Measurements from ENCODE around the gene SRRM1.
"Not testable (repeated sequence)": the region's sequence is repeated elsewhere in the genome, so short reads cannot be mapped to it uniquely, and the experiment has no call there.

The SRRM1 gene

GRCh38 chr1:24714859-24715520 is 71.9 kb downstream of the SRRM1 start:
- H3K4me3 Mint-ChIP-seq, result no peak overlapping the region
- DNase-seq, result no peak
- no peaks in the 10 kb centered on the region for H3K9me3 Mint-ChIP-seq

GRCh38 chr1:24715658-24716057 is 72.6 kb downstream of the SRRM1 start:
- no peaks in the 10 kb centered on the region for H3K9me3 Mint-ChIP-seq
- no peak for ATAC-seq
- no peaks in the 10 kb centered on the region for H3K27me3 Mint-ChIP-seq
- DNase-seq, result no peak
- H3K4me3 Mint-ChIP-seq, result no peak overlapping the region
- peaks cover 9% of the 10 kb centered on the region for H3K4me1 Mint-ChIP-seq
- H3K27ac Mint-ChIP-seq, result no peak overlapping the region

More at GRCh38 chr1:24714859-24715520, 71.9 kb downstream of the SRRM1 start:
- Mint-ChIP-seq H3K27ac (peak overlapping the region in 1 of 2 donors; percentile 13), H3K4me1 (peaks cover 9% of the 10 kb centered on the region), H3K27me3 (no peaks in the 10 kb centered on the region)
- ATAC-seq, result peak; percentile 55

GRCh38 chr1:24717887-24718650 is 75.0 kb downstream of the SRRM1 start:
- no peak overlapping the region for H3K27ac Mint-ChIP-seq
- no peaks in the 10 kb centered on the region for H3K27me3 Mint-ChIP-seq
- peaks cover 15% of the 10 kb centered on the region for H3K4me1 Mint-ChIP-seq
- no peaks in the 10 kb centered on the region for H3K9me3 Mint-ChIP-seq
- ATAC-seq (no peak), DNase-seq (no peak)
- H3K4me3 Mint-ChIP-seq, result no peak overlapping the region

GRCh38 chr1:24720152-24720551 is 77.0 kb downstream of the SRRM1 start:
- Mint-ChIP-seq H3K4me1 (peaks cover 8% of the 10 kb centered on the region), H3K9me3 (no peaks in the 10 kb centered on the region), H3K27ac (no peak overlapping the region), H3K4me3 (no peak overlapping the region), H3K27me3 (no peaks in the 10 kb centered on the region)
- DNase-seq (no peak), ATAC-seq (no peak)

GRCh38 chr1:24721533-24721932 is 78.4 kb downstream of the SRRM1 start:
- no peak overlapping the region for H3K4me3 Mint-ChIP-seq
- H3K27ac Mint-ChIP-seq, result no peak overlapping the region
- peaks cover 6% of the 10 kb centered on the region for H3K4me1 Mint-ChIP-seq
- DNase-seq (no peak), ATAC-seq (no peak)
- H3K27me3 Mint-ChIP-seq, result no peaks in the 10 kb centered on the region
- H3K9me3 Mint-ChIP-seq, result no peaks in the 10 kb centered on the region

- peak overlapping the region; percentile 57 to 65 for H3K4me3 Mint-ChIP-seq
- H3K27ac Mint-ChIP-seq, result peak overlapping the region in 1 of 2 donors; percentile 52
- ATAC-seq, DNase-seq, H3K9me3 Mint-ChIP-seq, H3K4me1 Mint-ChIP-seq, H3K27me3 Mint-ChIP-seq: not testable (repeated sequence)
These were observed 79.3 kb downstream of the SRRM1 start for GRCh38 chr1:24722073-24723035.

Data from stimulated activated naive CD8-positive, alpha-beta T cell treated with anti-CD3 and anti-CD28 coated beads, Interleukin-15, amount 100 ng/mL, for 72 hours (primary cell).